Thyroid gland (tissue), 4 donors: ENCODE results near the gene RNF26.

Experiments used
- POLR2A ChIP-seq, 2 donors: fragments of 450-650 bp; IDR thresholded peaks; one replicate each; pipeline ENCODE4 v1.6.1; 2017; ENCODE audit warnings: antibody characterized with exemption in 2 of 2, mild to moderate bottlenecking in 2 of 2, moderate library complexity in 1 of 2
- TF ChIP-seq, protein P1 (sequence below), 6 experiments: fragments of 200-600 bp in 3 of 6; fragments of 450-650 bp in 3 of 6; sonication (generic) in 3 of 6; IDR thresholded peaks; one replicate each; pipeline ENCODE4 v1.5.1; 2016 to 2019; ENCODE audit warnings: antibody characterized with exemption in 6 of 6, mild to moderate bottlenecking in 2 of 6, inconsistent platforms in 1 of 6, moderate library complexity in 1 of 6

DNA sequence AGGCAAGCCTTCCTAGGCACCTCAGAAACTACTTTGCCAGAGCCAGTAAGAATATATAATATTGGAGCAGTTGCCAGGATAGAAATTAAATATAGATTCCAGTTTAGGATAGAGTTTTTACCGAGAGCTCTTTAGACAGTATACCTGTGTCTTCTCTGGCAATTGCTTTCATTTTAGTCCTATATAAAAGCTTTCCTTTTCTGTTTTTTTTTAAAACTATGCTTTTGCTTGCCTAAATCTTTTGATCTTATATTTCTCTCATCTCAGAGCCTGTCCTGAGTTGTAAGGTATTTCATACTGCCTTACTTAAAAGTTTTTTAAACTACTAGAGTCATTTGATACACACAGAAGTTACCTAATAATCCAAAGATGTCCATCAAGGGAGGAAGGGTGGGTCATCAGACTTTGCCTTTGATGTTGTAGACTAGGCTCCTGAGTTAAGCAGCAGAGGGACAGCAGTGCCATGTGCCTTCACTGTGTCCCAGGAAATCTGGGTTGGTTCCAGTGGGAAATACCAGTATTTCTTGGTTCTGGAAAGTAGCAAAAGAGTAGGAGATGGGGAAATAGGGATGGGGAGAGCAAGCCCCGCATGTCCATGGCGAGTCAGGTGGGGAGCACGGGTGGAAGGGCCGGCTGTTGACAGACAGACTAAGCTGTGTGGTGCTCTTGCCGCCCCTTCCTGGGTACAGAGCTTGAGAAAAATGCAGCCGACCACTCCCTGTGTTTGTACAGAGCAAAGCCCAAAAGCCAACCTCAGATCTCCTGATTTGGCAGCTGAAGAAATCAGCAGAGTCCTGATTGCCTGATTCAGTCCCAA, 28.6 kb upstream of the RNF26 start:
- TF ChIP-seq, protein P1, sequence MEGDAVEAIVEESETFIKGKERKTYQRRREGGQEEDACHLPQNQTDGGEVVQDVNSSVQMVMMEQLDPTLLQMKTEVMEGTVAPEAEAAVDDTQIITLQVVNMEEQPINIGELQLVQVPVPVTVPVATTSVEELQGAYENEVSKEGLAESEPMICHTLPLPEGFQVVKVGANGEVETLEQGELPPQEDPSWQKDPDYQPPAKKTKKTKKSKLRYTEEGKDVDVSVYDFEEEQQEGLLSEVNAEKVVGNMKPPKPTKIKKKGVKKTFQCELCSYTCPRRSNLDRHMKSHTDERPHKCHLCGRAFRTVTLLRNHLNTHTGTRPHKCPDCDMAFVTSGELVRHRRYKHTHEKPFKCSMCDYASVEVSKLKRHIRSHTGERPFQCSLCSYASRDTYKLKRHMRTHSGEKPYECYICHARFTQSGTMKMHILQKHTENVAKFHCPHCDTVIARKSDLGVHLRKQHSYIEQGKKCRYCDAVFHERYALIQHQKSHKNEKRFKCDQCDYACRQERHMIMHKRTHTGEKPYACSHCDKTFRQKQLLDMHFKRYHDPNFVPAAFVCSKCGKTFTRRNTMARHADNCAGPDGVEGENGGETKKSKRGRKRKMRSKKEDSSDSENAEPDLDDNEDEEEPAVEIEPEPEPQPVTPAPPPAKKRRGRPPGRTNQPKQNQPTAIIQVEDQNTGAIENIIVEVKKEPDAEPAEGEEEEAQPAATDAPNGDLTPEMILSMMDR (IDR thresholded peaks at IDR 0.05), result no peak
- no peak for TF ChIP-seq POLR2A (IDR thresholded peaks at IDR 0.05)
